ENCODE data around the gene LAMA2. TPM values are rescaled to one million over a fixed set of nuclear protein-coding genes. Genes with fewer than 3 reads are reported as not detected.

The LAMA2 gene
- total RNA-seq, 2 experiments from 2014 or later = 0.26 TPM; not detected in 1

DNA sequence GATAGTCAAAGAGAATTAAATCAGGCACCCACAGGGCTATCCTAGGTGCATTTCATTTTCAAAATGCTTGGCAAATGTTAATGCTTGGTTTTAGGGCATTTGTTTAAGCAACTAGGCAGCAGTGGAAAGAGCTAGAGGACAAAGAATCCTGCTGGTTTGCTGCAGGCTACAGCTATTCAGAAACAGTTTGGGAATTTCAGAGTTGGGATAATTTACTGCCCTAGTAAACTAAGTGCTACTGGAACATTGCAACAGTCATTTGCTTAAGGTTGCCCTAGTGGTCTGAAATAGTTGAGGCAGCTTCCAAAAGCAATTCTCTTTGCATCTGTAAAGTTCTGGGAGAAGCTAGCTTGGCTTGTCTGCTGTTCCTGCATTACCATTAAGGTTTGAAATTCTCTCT is 312.7 kb downstream of the LAMA2 start:
- Mint-ChIP-seq H3K27ac (no peak overlapping the region), H3K4me1 (ENCODE audit: low read depth) (no peaks in the 10 kb centered on the region), H3K4me3 (no peak overlapping the region), H3K36me3 (ENCODE audit: low read depth) (no peaks in the 10 kb centered on the region), H3K9me3 (ENCODE audit: insufficient read depth) (no peaks in the 10 kb centered on the region), H3K27me3 (ENCODE audit: low read depth) (peaks cover 2% of the 10 kb centered on the region)
- CTCF ChIA-PET = interaction anchor here (1.0 kb wide), 1 partner anchor 69 kb away, joined by 3 read pairs; no protein-coding TSS in a partner anchor
- DNase-seq = no peak
- ATAC-seq = no peak
- POLR2A ChIA-PET = no interaction called here

DNA sequence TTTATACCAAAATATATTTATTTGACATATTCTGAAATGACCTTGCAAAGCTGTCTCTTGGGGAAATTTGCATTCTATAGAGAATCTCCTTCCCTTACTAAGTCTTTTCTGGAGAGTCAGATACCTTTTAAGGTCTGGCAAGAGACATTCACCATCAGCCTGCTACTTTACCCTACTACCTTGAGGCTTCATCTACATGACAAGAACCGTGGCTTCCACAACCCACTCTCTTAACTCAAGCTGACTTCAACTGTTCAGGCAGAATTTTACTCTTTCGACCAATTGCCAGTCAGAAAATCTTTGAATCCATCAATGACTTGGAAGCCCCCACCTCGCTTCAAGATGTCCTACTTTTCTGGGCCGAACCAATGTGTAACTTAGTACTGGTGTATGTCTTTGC is 314.2 kb downstream of the LAMA2 start:
- H3K4me3 Mint-ChIP-seq = no peak overlapping the region
- ATAC-seq = no peak
- ChIA-PET CTCF (no interaction called here), POLR2A (no interaction called here)
- no peak for DNase-seq
- no peaks in the 10 kb centered on the region for H3K36me3 Mint-ChIP-seq (ENCODE audit: low read depth)
- no peaks in the 10 kb centered on the region for H3K4me1 Mint-ChIP-seq (ENCODE audit: low read depth)
- no peaks in the 10 kb centered on the region for H3K9me3 Mint-ChIP-seq (ENCODE audit: insufficient read depth)
- H3K27ac Mint-ChIP-seq = no peak overlapping the region
- H3K27me3 Mint-ChIP-seq (ENCODE audit: low read depth) = peaks cover 2% of the 10 kb centered on the region

DNA sequence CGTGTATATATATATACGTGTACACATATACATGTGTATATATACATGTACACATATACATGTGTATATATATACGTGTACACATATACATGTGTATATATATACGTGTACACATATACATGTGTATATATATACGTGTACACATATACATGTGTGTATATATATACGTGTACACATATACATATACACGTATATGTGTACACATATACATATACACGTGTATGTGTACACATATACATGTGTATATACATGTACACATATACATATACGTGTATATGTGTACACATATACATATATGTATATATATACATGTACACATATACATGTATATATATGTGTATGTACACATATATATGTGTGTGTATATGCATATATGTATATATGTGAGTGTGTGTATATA is 317.2 kb downstream of the LAMA2 start:
- Mint-ChIP-seq H3K27ac (no peak overlapping the region), H3K4me1 (ENCODE audit: low read depth) (no peaks in the 10 kb centered on the region), H3K4me3 (no peak overlapping the region), H3K27me3 (ENCODE audit: low read depth) (peaks cover 2% of the 10 kb centered on the region), H3K36me3 (ENCODE audit: low read depth) (no peaks in the 10 kb centered on the region), H3K9me3 (ENCODE audit: insufficient read depth) (no peaks in the 10 kb centered on the region)
- no peak for DNase-seq
- ChIA-PET POLR2A (no interaction called here), CTCF (no interaction called here)
- ATAC-seq = no peak

DNA sequence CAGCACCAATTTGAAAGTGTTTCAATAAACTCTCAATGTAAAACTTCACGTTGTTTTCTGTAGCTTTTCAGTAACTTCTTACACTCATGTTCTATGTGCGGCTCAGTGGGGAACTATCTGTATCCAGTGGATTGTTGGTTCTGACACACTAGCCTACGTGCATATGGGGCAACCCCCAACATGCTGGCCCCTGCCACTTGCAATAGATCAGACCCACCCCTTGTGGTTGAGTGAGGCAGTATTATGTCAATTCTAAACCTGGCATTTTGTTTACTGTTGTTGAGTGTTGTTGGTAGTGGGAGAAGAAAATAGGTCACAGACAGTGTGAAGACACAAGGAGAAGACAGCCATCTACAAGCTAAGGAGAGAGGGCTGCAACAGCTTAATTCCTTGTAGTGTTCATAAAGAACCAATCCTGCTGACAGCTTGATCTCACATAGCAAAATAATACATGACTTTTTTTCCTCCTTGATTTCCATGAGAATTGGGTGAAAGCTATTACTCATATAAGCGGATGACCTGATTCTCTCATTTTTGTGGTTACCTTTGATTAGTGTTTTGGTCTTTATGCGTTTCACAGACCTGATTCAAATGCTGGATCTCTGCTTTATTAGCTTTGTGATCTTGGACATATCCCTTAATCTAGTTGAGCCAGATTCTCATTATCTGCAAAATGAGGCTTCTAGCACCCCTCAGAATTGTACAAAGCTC is 320.4 kb downstream of the LAMA2 start:
- no peaks in the 10 kb centered on the region for H3K4me1 Mint-ChIP-seq (ENCODE audit: low read depth)
- H3K4me3 Mint-ChIP-seq = no peak overlapping the region
- no peaks in the 10 kb centered on the region for H3K36me3 Mint-ChIP-seq (ENCODE audit: low read depth)
- ChIA-PET CTCF (no interaction called here), POLR2A (no interaction called here)
- DNase-seq (no peak), ATAC-seq (no peak)
- H3K27me3 Mint-ChIP-seq (ENCODE audit: low read depth) = no peaks in the 10 kb centered on the region
- H3K27ac Mint-ChIP-seq = no peak overlapping the region
- no peaks in the 10 kb centered on the region for H3K9me3 Mint-ChIP-seq (ENCODE audit: insufficient read depth)

DNA sequence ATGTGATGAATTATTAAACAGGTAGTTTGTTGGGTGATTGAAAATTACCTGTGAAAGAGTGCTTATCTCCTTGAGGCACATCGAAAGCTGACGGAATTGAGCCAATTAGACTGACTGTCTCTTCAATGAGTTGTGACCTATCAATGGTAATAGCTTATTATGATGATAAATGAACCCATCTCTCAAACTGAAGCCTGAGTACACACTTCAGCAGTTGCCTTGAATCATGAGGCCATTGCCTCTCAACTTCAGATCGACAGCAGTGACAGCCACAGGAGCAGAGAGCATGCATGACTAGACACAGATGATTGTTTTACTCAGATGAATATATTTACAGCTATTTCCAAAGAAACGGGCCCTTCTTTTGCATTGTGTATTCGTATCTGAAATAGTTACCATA is 323.9 kb downstream of the LAMA2 start:
- H3K4me1 Mint-ChIP-seq (ENCODE audit: low read depth) = no peaks in the 10 kb centered on the region
- ATAC-seq = no peak
- H3K9me3 Mint-ChIP-seq (ENCODE audit: insufficient read depth) = no peaks in the 10 kb centered on the region
- no peaks in the 10 kb centered on the region for H3K27me3 Mint-ChIP-seq (ENCODE audit: low read depth)
- DNase-seq = no peak
- H3K4me3 Mint-ChIP-seq = no peak overlapping the region
- CTCF ChIA-PET = no interaction called here
- no peak overlapping the region for H3K27ac Mint-ChIP-seq
- no peaks in the 10 kb centered on the region for H3K36me3 Mint-ChIP-seq (ENCODE audit: low read depth)
- POLR2A ChIA-PET = no interaction called here

DNA sequence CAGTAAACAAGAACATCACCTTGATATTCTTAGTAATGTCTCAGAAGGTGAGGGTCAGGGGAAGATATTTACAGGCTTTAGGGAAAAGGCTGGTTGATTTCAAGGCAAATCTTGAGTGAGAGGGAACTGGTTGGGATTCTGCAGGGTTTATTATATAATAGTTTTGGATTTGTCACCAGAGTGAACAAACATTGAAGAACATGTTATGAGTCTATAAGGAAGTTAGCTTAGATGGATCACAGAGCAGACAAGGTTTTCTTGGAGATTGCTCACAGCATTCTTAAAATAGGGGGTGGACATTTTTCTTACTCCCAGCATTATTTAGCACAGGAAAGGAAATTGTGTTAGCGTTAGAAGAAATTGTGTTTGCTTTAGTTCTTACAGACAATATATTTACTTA is 324.9 kb downstream of the LAMA2 start:
- DNase-seq (no peak), ATAC-seq (no peak)
- no peaks in the 10 kb centered on the region for H3K4me1 Mint-ChIP-seq (ENCODE audit: low read depth)
- no peak overlapping the region for H3K27ac Mint-ChIP-seq
- CTCF ChIA-PET = interaction anchor here (1.0 kb wide), 1 partner anchor 163 kb away, joined by 3 read pairs; no protein-coding TSS in a partner anchor
- H3K27me3 Mint-ChIP-seq (ENCODE audit: low read depth) = no peaks in the 10 kb centered on the region
- H3K36me3 Mint-ChIP-seq (ENCODE audit: low read depth) = no peaks in the 10 kb centered on the region
- POLR2A ChIA-PET = no interaction called here
- no peaks in the 10 kb centered on the region for H3K9me3 Mint-ChIP-seq (ENCODE audit: insufficient read depth)
- no peak overlapping the region for H3K4me3 Mint-ChIP-seq

DNA sequence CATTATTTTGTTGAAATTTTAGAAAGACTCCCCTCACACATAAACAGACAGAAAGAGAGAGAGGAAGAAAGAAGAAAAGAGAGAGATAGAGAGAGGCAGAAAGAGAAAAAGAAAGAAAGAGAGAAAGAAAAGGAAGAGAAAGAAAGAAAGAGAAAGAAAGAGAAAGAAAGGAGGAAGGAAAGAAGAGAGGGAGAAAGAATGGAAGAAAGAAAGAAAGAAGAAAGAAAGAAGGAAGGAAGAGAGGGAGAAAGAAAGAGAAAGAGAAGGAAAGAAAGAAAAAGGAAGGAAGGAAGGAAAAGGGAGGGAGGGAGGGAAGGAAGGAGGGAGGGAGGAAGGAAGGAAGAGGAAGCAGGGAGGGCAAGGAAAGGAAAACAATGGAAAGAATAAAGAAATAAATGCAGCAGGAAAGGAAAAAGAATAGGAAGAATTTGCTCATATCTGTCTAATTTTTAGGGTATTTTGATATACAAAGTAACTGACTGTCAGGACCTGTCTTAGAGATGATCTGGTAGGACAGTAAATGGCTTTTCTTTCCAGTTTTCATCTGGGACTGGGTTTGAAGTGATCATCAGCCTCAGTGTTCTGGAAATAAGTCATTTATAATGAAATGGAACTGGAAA is 325.6 kb downstream of the LAMA2 start:
- ATAC-seq = no peak
- ChIA-PET POLR2A (no interaction called here), CTCF (no interaction called here)
- no peak for DNase-seq
- Mint-ChIP-seq H3K27ac (no peak overlapping the region), H3K4me1 (ENCODE audit: low read depth) (no peaks in the 10 kb centered on the region), H3K27me3 (ENCODE audit: low read depth) (peaks cover 2% of the 10 kb centered on the region), H3K36me3 (ENCODE audit: low read depth) (no peaks in the 10 kb centered on the region), H3K9me3 (ENCODE audit: insufficient read depth) (no peaks in the 10 kb centered on the region), H3K4me3 (no peak overlapping the region)

DNA sequence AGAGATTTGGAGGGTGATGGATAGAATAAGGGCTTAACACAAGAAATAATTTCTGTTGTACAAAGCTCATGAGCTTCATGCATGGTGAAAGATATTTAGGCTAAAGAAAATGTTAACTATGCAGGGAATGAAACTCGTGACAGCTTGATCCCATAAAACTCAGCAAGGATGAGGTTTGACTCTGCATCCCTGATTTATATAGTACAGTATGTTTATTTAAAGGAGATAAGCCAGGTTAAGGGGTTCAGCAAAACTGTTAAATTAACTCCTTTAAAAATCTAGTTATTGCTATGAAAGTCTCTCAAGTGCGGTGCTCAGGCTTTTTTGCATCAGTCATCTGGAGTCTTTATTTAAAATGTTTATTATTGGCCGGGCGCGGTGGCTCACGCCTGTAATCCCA is 326.4 kb downstream of the LAMA2 start:
- Mint-ChIP-seq H3K4me3 (no peak overlapping the region), H3K27me3 (ENCODE audit: low read depth) (peaks cover 3% of the 10 kb centered on the region), H3K4me1 (ENCODE audit: low read depth) (no peaks in the 10 kb centered on the region), H3K36me3 (ENCODE audit: low read depth) (no peaks in the 10 kb centered on the region), H3K9me3 (ENCODE audit: insufficient read depth) (no peaks in the 10 kb centered on the region), H3K27ac (no peak overlapping the region)
- ATAC-seq (no peak), DNase-seq (no peak)
- POLR2A ChIA-PET = no interaction called here
- CTCF ChIA-PET = no interaction called here

DNA sequence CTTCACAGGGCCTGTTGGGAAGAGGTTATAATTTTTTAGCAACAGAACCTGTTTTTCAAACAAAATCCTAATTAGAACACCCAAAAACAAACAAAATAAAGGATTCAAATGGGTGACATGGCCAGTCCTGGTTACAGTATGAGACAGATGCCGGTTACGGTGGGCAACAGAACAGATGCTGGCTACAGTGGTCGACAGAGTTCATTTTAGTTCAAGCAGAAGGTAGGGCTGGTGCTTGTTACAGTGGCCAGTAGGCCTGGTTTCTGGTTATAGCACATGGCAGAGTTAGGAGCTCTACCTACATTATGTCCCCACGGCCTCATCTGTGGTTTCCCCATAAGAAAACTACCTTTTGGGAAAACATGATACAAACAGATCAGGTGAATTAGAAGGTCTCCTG is 327.7 kb downstream of the LAMA2 start:
- ATAC-seq = no peak
- no peak for DNase-seq
- Mint-ChIP-seq H3K9me3 (ENCODE audit: insufficient read depth) (no peaks in the 10 kb centered on the region), H3K4me1 (ENCODE audit: low read depth) (no peaks in the 10 kb centered on the region), H3K36me3 (ENCODE audit: low read depth) (no peaks in the 10 kb centered on the region), H3K4me3 (no peak overlapping the region), H3K27me3 (ENCODE audit: low read depth) (peaks cover 5% of the 10 kb centered on the region), H3K27ac (no peak overlapping the region)
- ChIA-PET CTCF (interaction anchor here (0.9 kb wide), 1 partner anchor 160 kb away, joined by 3 read pairs; no protein-coding TSS in a partner anchor), POLR2A (no interaction called here)

DNA sequence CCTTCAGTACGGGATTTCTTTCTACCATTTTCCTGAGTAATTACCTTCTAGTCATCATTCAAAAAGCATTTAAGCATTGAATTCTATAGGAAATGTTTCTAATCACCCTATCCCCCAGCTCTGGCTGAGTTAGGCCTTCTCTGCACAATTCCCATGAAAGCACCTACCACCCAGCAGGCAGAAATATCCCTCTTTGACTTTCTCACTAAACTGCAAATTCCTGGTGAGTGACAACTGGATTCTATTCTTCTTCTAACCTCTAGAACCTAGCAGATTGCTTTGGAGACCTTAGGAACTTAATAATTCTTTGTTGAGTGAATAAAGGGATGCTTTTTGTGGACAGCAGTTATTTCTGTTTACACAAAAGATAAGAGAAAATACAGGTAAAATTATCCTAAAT is 328.7 kb downstream of the LAMA2 start:
- no peaks in the 10 kb centered on the region for H3K36me3 Mint-ChIP-seq (ENCODE audit: low read depth)
- no peak for ATAC-seq
- ChIA-PET POLR2A (no interaction called here), CTCF (no interaction called here)
- no peak for DNase-seq
- H3K9me3 Mint-ChIP-seq (ENCODE audit: insufficient read depth) = no peaks in the 10 kb centered on the region
- H3K4me1 Mint-ChIP-seq (ENCODE audit: low read depth) = no peaks in the 10 kb centered on the region
- H3K4me3 Mint-ChIP-seq = no peak overlapping the region
- H3K27me3 Mint-ChIP-seq (ENCODE audit: low read depth) = peaks cover 5% of the 10 kb centered on the region
- no peak overlapping the region for H3K27ac Mint-ChIP-seq

DNA sequence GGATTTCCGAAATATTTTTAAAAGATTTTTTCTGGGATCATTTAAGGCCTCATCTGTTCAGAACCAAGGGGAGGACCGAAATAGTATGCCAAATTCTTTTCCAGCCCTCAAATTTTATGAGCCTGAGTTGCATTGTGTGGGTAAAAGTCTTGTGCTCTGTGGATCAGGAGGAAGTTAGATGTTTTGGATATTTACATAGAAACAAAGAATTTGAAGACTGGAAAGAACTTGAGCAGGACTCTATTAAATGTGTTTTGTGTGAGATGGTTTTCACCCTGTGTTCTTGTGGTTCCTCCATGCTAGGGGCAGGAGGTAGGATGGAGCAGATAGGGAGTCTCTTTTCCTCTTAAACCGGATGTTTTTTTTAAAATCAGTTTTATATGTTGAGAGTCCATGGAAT is 329.1 kb downstream of the LAMA2 start:
- ATAC-seq = no peak
- no peaks in the 10 kb centered on the region for H3K36me3 Mint-ChIP-seq (ENCODE audit: low read depth)
- peaks cover 5% of the 10 kb centered on the region for H3K27me3 Mint-ChIP-seq (ENCODE audit: low read depth)
- no peaks in the 10 kb centered on the region for H3K9me3 Mint-ChIP-seq (ENCODE audit: insufficient read depth)
- ChIA-PET CTCF (interaction anchor here (1.5 kb wide), 1 partner anchor 40 kb away, joined by 3 read pairs; no protein-coding TSS in a partner anchor), POLR2A (no interaction called here)
- no peak for DNase-seq
- no peak overlapping the region for H3K4me3 Mint-ChIP-seq
- no peak overlapping the region for H3K27ac Mint-ChIP-seq
- H3K4me1 Mint-ChIP-seq (ENCODE audit: low read depth) = no peaks in the 10 kb centered on the region

DNA sequence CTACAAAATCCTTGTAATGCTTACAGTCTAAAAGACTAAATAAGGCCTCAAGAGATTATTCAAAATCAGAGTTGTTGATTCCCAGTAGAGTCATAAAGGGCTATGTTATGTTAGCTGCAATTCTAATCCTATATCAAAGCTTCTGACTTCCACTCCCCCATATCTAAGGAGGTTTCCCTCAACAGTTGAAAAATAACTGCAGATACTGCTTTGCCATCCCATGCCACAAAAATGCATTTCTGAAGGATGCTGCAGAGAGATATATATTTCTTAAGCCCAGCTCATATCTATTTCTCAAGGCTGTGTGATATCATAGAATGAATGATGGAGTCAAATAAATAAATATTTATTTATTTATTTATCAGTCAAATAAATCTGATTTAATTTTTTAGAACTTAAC is 332.3 kb downstream of the LAMA2 start:
- no peaks in the 10 kb centered on the region for H3K4me1 Mint-ChIP-seq (ENCODE audit: low read depth)
- POLR2A ChIA-PET = interaction anchor here (0.6 kb wide), 1 partner anchor 22 kb away, joined by 3 read pairs; no protein-coding TSS in a partner anchor
- no peaks in the 10 kb centered on the region for H3K9me3 Mint-ChIP-seq (ENCODE audit: insufficient read depth)
- no peak overlapping the region for H3K27ac Mint-ChIP-seq
- peaks cover 5% of the 10 kb centered on the region for H3K27me3 Mint-ChIP-seq (ENCODE audit: low read depth)
- CTCF ChIA-PET = no interaction called here
- ATAC-seq (no peak), DNase-seq (no peak)
- H3K4me3 Mint-ChIP-seq = no peak overlapping the region
- no peaks in the 10 kb centered on the region for H3K36me3 Mint-ChIP-seq (ENCODE audit: low read depth)

All from activated CD8-positive, alpha-beta T cell treated with anti-CD3 and anti-CD28 coated beads, Interleukin-2, amount 10 ng/mL, durations not matched to agents 7 days and 5 days (primary cell).